ENCODE measurements around the gene NFKBIE. TPM values are rescaled to one million over a fixed set of nuclear protein-coding genes. Genes with fewer than 3 reads are reported as not detected.

NFKBIE gene
- total and polyA plus RNA-seq, 2 of the 13 experiments (the other 11 are each of a cell fraction or from before 2014, with no cell fraction given), result 6.7 to 14.5 TPM

DNA sequence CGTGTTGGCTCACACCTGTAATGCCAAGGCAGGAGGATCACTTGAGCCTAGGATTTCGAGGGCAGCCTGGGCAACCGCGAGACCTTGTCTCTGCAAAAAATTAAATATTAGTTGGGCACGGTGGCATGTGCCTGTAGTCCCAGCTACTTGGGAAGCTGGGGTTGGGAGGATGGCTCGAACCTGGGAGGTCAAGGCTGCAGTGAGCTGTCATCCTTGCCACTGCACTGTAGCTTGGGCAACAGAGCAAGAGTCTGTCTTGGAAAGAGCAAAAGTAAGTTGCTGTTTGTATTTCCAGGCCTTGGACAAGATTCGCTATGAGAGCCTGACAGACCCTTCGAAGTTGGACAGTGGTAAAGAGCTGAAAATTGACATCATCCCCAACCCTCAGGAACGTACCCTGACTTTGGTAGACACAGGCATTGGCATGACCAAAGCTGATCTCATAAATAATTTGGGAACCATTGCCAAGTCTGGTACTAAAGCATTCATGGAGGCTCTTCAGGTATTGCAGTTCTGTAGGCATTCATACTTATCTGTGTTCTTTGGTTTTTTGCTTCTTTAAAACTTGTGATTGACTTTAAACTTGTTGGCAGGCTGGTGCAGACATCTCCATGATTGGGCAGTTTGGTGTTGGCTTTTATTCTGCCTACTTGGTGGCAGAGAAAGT lies 16.1 kb downstream of the NFKBIE start (continued):
- no peak for TF ChIP-seq ZFP36L1 (CRISPR knock-in tag; IDR thresholded peaks at IDR 0.05)
- no peak for TF ChIP-seq ZNF501 (CRISPR knock-in tag; IDR thresholded peaks at IDR 0.05)
- TF ChIP-seq RAD21 (CRISPR knock-in tag; IDR thresholded peaks at IDR 0.05), result no peak
- TF ChIP-seq, protein P1, sequence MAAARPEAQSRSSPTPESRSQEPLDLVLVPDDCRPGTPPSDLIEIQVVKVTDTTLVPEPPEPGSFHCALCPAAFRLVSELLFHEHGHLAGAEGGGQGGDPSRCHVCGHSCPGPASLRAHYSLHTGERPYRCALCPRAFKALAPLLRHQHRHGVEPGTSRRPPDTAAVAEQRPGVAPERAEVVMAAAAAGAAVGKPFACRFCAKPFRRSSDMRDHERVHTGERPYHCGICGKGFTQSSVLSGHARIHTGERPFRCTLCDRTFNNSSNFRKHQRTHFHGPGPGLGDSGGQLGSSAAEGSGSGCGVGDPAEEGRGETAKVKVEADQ (CRISPR knock-in tag; IDR thresholded peaks at IDR 0.05; ENCODE audit: borderline replicate concordance), result no peak
- TF ChIP-seq, protein P2, sequence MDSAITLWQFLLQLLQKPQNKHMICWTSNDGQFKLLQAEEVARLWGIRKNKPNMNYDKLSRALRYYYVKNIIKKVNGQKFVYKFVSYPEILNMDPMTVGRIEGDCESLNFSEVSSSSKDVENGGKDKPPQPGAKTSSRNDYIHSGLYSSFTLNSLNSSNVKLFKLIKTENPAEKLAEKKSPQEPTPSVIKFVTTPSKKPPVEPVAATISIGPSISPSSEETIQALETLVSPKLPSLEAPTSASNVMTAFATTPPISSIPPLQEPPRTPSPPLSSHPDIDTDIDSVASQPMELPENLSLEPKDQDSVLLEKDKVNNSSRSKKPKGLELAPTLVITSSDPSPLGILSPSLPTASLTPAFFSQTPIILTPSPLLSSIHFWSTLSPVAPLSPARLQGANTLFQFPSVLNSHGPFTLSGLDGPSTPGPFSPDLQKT (CRISPR knock-in tag; IDR thresholded peaks at IDR 0.05; ENCODE audit: borderline replicate concordance), result 0 out of 2 replicates have a peak, but pooled peaks have one; percentile 13
- TF ChIP-seq SMAD9 (CRISPR knock-in tag; IDR thresholded peaks at IDR 0.05), result no peak
- TF ChIP-seq SCMH1 (CRISPR knock-in tag; IDR thresholded peaks at IDR 0.05; ENCODE audit: borderline replicate concordance), result no peak
- TF ChIP-seq, protein P3, sequence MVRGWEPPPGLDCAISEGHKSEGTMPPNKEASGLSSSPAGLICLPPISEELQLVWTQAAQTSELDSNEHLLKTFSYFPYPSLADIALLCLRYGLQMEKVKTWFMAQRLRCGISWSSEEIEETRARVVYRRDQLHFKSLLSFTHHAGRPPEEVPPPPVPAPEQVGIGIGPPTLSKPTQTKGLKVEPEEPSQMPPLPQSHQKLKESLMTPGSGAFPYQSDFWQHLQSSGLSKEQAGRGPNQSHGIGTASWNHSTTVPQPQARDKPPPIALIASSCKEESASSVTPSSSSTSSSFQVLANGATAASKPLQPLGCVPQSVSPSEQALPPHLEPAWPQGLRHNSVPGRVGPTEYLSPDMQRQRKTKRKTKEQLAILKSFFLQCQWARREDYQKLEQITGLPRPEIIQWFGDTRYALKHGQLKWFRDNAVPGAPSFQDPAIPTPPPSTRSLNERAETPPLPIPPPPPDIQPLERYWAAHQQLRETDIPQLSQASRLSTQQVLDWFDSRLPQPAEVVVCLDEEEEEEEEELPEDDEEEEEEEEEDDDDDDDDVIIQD (CRISPR knock-in tag; IDR thresholded peaks at IDR 0.05; ENCODE audit: low read depth), result no peak
- 0 out of 2 replicates have a peak, but pooled peaks have one; percentile 4 for TF ChIP-seq SP4 (CRISPR knock-in tag; IDR thresholded peaks at IDR 0.05)
- TF ChIP-seq, protein P4, sequence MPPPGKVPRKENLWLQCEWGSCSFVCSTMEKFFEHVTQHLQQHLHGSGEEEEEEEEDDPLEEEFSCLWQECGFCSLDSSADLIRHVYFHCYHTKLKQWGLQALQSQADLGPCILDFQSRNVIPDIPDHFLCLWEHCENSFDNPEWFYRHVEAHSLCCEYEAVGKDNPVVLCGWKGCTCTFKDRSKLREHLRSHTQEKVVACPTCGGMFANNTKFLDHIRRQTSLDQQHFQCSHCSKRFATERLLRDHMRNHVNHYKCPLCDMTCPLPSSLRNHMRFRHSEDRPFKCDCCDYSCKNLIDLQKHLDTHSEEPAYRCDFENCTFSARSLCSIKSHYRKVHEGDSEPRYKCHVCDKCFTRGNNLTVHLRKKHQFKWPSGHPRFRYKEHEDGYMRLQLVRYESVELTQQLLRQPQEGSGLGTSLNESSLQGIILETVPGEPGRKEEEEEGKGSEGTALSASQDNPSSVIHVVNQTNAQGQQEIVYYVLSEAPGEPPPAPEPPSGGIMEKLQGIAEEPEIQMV (CRISPR knock-in tag; IDR thresholded peaks at IDR 0.05; ENCODE audit: low read depth), result no peak
- no peak for TF ChIP-seq ZNF484 (CRISPR knock-in tag; IDR thresholded peaks at IDR 0.05; ENCODE audit: borderline replicate concordance, low read depth)
- no peak for TF ChIP-seq TCF7 (IDR thresholded peaks at IDR 0.05; ENCODE audit: low read depth)
- no peak for TF ChIP-seq ZNF879 (CRISPR knock-in tag; IDR thresholded peaks at IDR 0.05)
- no peak for TF ChIP-seq RXRB (CRISPR knock-in tag; IDR thresholded peaks at IDR 0.05; ENCODE audit: borderline replicate concordance)
- TF ChIP-seq KMT2B (CRISPR knock-in tag; IDR thresholded peaks at IDR 0.05), result no peak
- no peak for TF ChIP-seq STAG1 (CRISPR knock-in tag; IDR thresholded peaks at IDR 0.05)
- no peak for TF ChIP-seq HOXD1 (CRISPR knock-in tag; IDR thresholded peaks at IDR 0.05)
- TF ChIP-seq SSRP1 (CRISPR knock-in tag; IDR thresholded peaks at IDR 0.05), result no peak
- TF ChIP-seq, protein P5, sequence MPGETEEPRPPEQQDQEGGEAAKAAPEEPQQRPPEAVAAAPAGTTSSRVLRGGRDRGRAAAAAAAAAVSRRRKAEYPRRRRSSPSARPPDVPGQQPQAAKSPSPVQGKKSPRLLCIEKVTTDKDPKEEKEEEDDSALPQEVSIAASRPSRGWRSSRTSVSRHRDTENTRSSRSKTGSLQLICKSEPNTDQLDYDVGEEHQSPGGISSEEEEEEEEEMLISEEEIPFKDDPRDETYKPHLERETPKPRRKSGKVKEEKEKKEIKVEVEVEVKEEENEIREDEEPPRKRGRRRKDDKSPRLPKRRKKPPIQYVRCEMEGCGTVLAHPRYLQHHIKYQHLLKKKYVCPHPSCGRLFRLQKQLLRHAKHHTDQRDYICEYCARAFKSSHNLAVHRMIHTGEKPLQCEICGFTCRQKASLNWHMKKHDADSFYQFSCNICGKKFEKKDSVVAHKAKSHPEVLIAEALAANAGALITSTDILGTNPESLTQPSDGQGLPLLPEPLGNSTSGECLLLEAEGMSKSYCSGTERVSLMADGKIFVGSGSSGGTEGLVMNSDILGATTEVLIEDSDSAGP (CRISPR knock-in tag; IDR thresholded peaks at IDR 0.05; ENCODE audit: borderline replicate concordance), result peak; percentile 47; the same call in 1 of the 2 replicates
- TF ChIP-seq ARNT (IDR thresholded peaks at IDR 0.05), result no peak
- no peak for TF ChIP-seq ZSCAN21 (CRISPR knock-in tag; IDR thresholded peaks at IDR 0.05; ENCODE audit: borderline replicate concordance)
- TF ChIP-seq ZNF20 (CRISPR knock-in tag; IDR thresholded peaks at IDR 0.05), result no peak
- no peak for TF ChIP-seq SATB2 (CRISPR knock-in tag; IDR thresholded peaks at IDR 0.05)
- no peak for TF ChIP-seq MAZ (IDR thresholded peaks at IDR 0.05; ENCODE audit: borderline replicate concordance, low read depth, low read length)
- no peak for TF ChIP-seq MAZ (CRISPR knock-in tag; IDR thresholded peaks at IDR 0.05; ENCODE audit: low read depth)

All from HepG2 (cell line).